ENCODE data around the gene SUMO4. TPM values are rescaled to one million over a fixed set of nuclear protein-coding genes. Genes with fewer than 3 reads are reported as not detected.

SUMO4 gene
- 0.10 and 0.38 TPM in 2 replicates for total RNA-seq (2014; rRNA removed; shearing (Covaris generic))

- no peak for DNase-seq (ENCODE audit: low spot score)
These were observed at the start of gene SUMO4 for GRCh38 chr6:149400050-149400449. Gene SUMO4, plus strand, starts transcription at chr6:149400262. Its CDS starts 130 bp downstream, at chr6:149400392.

DNA sequence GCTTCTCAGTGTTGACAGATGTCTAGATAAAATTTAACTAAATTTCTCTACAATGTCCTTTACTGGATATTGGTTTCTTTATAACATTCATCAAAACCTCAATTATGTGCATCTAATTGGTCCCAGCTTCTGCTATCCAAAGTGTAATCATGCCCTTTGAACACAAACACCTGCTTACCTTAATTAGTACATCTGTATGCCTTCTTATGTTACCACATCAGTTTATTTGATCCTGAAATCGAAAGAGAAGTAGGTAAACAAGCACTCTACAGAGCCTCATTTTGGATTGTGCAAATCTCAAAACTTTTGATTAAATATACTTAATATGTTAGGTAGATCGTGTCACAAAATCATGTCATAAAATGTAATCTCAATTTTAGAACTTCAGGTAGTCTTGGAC, 46.1 kb upstream of the SUMO4 start:
- DNase-seq (ENCODE audit: low spot score) = no peak

DNA sequence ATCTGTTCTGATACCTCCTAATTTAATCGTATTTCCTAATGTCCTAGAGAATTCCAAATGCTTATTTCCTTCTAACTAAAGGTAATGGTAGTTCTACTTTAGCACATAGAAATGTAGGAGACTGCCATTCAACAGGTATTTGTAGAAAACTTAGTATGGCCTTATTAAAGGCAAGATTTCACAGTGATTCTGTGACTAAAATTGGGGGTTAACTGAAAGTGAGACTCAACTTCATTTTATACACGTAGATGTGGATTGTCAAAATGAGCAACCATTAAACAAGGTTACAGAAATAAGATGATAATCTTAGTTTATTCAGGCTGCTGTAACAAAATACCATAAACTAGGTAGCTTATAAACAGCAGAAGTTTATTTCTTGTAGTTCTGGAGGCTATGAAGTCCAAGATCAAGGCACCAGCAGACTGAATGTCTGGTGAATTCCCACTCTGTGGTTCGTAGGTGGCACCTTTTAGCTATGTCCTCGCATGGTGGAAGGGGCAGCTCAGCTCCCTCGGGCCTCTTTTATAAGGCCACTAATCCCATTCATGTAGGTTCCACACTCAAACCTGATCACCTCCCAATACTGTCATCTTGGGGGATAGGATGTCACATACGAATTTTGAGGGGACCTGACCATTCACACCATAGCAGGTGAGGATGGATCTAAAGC, 43.8 kb upstream of the SUMO4 start:
- no peak for DNase-seq (ENCODE audit: low spot score)

DNA sequence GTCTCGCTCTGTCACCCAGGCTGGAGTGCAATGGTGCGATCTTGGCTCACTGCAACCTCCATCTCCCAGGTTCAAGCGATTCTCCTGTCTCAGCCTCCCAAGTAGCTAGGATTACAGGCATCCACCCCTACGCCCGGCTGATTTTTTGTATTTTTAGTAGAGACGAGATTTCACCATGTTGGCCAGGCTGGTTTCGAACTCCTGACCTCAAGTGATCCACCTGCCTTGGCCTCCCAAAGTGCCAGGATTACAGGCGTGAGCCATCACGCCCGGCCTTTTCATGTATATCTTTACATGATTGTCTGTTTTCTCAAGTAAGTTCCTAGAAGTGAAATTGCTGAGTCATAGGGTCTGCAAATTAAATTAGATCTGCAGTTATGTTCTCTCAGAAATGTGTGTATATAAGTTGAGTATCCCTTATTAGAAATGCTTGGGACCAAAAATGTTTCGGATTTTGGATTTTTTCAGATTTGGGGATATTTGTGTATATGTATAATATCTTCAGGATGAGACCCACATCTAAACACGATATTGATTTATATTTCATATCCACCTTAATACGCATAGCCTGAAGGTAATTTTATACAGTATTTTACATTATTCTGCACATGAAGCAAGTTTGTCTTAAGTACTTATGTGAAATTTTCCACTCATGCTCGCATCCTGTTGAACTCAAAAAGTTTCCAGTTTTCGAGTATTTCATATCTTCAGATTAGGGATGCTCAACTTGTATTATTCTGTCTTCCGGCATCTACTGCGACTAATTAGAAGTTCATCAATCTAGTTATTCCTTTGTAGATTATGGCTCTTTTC, 42.1 kb upstream of the SUMO4 start:
- DNase-seq (ENCODE audit: low spot score) = no peak

DNA sequence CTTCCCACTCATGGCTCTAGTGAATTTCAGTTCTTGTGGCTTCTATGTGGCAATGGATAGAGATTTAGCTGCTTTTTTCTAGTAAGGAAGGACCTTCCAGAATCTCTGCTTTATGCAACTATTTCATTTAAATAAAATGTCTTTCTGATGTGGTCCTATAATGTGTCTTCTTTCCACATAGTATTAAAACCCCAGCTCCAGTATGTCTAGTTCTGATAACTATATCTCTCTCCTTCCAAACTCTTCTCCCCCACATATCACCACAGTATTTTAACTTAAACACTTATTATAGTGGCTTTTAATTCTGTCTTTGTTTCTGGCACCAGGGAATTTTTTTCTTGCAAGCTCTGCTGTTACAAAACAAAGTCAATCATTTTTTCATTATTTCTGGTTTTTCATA, 40.6 kb upstream of the SUMO4 start:
- DNase-seq (ENCODE audit: low spot score) = no peak

DNA sequence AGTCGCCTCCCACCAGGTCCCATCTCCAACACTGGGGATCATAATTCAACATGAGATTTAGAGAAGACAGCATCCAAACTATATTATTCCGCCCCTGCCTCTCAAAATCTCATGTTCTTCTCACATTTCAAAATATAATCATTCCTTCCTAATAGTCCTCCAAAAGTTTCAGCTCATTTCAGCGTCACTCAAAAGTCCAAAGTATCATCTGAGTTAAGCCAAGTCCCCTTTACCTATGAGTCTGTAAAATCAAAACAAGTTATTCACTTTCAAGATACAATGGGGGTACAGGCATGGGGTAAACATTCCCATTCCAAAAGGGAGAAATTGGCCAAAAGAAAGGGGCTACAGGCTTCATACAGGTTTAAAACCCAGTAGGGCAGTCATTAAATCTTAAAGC, 39.5 kb upstream of the SUMO4 start:
- DNase-seq (ENCODE audit: low spot score) = no peak

- no peak for DNase-seq (ENCODE audit: low spot score)
These were observed 37.8 kb upstream of the SUMO4 start for GRCh38 chr6:149362289-149362688.

- DNase-seq (ENCODE audit: low spot score) = no peak
These were observed 36.9 kb upstream of the SUMO4 start for GRCh38 chr6:149363154-149363553.

DNA sequence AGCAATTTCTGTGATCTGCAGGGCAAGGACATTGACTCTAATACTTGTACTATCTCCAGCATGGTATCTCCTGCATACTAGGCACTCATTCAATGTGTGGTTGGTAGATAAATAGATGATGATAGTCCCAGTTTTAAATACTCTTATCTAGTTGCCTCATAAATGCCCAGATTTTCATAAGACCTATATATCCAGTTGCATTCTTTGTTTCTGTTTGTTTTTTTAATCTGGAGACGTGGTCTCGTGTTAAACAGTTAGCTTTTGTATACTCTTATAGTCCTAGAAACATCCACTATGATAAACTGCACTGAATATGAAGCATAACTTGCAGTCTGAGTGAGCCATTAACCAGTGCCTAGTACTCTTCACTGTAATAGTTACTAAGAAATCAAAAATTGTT, 35.5 kb upstream of the SUMO4 start:
- no peak for DNase-seq (ENCODE audit: low spot score)

DNA sequence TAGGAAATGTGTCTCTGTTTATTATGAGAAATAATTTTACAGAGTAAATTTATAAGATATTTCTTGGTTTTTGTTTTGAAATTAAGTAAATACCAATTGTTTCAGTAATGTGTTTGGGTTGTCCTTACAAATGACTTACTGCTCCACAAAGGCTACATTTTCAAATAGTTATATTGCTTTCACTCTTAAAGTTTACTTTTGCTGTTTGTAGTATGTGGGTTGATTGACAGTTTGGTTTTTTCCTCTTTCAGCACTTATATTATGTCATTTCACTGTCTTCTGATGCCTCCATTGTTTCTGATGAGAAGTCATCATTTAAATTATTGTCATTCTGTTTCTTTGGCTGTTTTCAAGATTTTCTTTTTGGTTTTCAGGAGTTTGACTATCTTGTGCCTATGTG, 34.9 kb upstream of the SUMO4 start:
- DNase-seq (ENCODE audit: low spot score) = no peak

GRCh38 chr6:149366267-149366921, 33.7 kb upstream of the SUMO4 start:
- no peak for DNase-seq (ENCODE audit: low spot score)

- no peak for DNase-seq (ENCODE audit: low spot score)
These were observed 32.0 kb upstream of the SUMO4 start for GRCh38 chr6:149368065-149368464.

- DNase-seq (ENCODE audit: low spot score) = no peak
These were observed 28.9 kb upstream of the SUMO4 start for GRCh38 chr6:149371154-149371553.

- no peak for DNase-seq (ENCODE audit: low spot score)
These were observed 28.0 kb upstream of the SUMO4 start for GRCh38 chr6:149372062-149372461.

DNA sequence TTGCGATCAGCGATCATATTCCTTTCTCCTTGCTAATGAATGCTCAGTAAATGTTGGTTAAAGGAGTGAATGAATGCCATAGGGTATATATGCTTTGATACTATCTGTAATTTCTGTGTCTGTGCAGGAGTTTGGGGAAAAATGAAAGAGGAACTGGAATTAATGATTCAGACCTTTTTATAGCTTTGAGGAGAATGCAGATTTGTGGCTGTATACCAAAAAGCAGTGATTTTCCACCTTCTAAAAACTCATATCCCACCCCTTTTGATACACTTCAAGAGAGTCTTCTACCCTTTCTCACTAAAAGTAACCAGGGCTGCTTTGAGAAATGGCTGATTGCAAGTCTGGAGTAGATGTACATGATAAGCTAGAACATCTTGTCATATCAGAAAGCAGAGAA, 26.6 kb upstream of the SUMO4 start:
- DNase-seq (ENCODE audit: low spot score) = no peak

DNA sequence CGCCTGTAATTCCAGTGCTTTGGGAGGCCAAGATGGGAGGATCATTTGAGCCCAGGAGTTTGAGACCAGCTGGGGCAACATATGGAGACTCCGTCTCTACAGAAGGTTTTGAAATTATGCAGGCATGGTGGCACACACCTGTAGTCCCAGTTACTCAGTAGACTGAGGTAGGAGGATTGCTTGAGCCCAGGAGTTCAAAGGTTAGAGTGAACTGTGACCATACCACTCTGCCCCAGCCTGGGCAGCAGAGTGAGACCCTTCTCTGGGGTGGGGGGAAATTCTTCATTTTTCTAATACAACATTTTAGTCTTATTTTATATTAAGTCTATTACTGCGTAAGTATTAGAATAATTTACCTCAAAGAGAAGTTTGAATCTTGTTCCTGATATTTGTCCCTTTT, 20.1 kb upstream of the SUMO4 start:
- DNase-seq (ENCODE audit: low spot score) = no peak

- no peak for DNase-seq (ENCODE audit: low spot score)
These were observed 19.5 kb upstream of the SUMO4 start for GRCh38 chr6:149380523-149380922.

DNA sequence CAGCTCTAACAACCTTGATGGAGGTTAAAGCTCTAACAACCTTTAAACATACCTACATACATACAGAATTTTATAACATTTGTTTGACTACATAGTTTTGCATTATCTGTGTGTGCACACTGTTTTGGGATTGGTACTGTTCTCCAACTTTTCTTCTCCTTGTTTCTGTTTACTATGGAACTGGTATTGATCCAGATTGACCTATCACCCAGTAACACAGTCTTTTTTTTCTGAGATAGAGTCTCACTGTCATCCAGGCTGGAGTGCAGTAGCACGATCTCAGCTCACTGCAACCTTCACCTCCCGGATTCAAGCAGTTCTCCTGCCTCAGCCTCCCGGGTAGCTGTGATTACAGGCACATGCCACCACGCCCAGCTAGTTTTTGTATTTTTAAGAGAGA, 16.7 kb upstream of the SUMO4 start:
- DNase-seq (ENCODE audit: low spot score) = no peak

DNA sequence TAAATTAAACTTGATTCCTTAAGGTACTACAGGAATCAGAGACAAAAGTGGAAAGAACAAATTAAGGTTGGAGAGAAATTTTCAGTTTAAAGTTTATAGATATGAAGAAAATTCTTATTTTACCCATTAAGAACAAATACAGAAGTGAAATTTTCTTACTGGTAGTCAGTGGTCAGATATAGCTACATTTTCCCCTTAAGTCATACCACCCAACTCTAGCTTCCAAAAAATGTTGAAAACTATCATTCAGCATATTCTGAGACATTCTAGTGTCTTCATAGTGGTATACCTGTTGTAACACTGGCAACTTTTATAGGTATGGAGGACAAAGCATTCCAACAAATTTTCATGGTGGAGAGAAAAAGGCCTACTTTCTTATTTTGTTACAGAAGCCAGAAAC, 15.6 kb upstream of the SUMO4 start:
- no peak for DNase-seq (ENCODE audit: low spot score)

- no peak for DNase-seq (ENCODE audit: low spot score)
These were observed 13.9 kb upstream of the SUMO4 start for GRCh38 chr6:149385998-149386646.

DNA sequence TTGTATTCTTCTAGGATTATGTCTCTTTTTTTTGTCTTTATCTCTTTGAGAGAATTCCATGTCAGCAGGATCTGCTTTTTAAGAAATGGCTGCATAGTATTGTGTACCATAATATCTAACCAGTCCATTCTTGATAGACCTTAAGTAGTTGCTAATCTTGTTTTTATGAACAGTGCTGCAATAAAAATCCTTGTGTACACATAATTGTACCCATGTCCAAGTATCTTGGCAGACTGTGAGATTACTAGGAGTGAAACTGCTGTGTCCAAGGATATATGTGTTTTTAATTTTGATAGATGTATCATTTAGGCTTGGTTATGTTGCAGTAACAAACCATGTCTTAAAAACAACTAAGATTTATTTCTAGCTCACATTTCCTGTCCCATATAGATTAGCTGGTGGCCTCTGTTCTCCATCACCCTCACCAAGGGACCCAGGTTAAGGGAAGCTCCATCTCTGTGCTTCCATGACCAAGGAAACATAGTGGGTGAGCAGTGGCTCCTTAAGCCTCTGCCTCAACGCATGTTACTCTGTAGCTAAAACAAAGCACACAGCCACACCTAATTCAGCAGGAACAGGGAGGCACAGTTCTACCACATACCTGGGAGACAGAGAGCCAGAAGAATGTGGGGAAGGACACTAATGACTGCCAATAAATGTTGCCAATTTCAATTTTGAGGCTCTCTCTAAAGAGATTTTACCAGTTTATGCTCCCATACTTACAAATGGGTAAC, 12.1 kb upstream of the SUMO4 start:
- DNase-seq (ENCODE audit: low spot score) = no peak
